Esophagus muscularis mucosa (tissue), 4 donors: Measurements from ENCODE around the gene PCGF1. TPM values are rescaled to one million over a fixed set of nuclear protein-coding genes. Genes with fewer than 3 reads are reported as not detected.
A peak's percentile ranks its signal among the peaks of the same experiment; 100 is the strongest.

Experiments
- DNase-seq: peaks from one replicate; pipeline ENCODE4 v3.0.0-alpha.2; 2017; ENCODE audit errors: extremely low spot score
- H3K27ac ChIP-seq, 4 donors: fragments of 200-600 bp; sonication (generic); replicated peaks in 1 of 4; 1 replicate in 3 of 4; 2 replicates in 1 of 4; pipeline ENCODE4 v1.5.1; 2016 to 2019; ENCODE audit warnings: mild to moderate bottlenecking in 1 of 4
- H3K27me3 ChIP-seq, 4 donors: fragments of 200-600 bp; sonication (generic); one replicate each; pipeline versions ENCODE4 v1.5.1 to v1.6.0; 2016 to 2019
- H3K36me3 ChIP-seq, 4 donors: fragments of 200-600 bp; sonication (generic); one replicate each; pipeline ENCODE4 v1.5.1; 2016 to 2019
- H3K4me1 ChIP-seq, 4 donors: fragments of 200-600 bp; sonication (generic); one replicate each; pipeline ENCODE4 v1.5.1; 2016 to 2019
- H3K4me3 ChIP-seq, 4 donors: fragments of 200-600 bp; sonication (generic); 1 replicate in 2 of 4; 2 replicates in 2 of 4; pipeline ENCODE4 v1.5.1; 2016 to 2019; ENCODE audit warnings: mild to moderate bottlenecking in 4 of 4, moderate library complexity in 1 of 4
- H3K9me3 ChIP-seq, 4 donors: fragments of 200-600 bp; sonication (generic); 1 replicate in 3 of 4; 2 replicates in 1 of 4; pipeline ENCODE4 v1.5.1; 2016 to 2019
- EP300 ChIP-seq: sonication (generic); formaldehyde crosslinking; IDR thresholded peaks from one replicate; pipeline ENCODE4 v1.6.1; 2017; ENCODE audit warnings: antibody characterized with exemption
- POLR2A ChIP-seq: fragments of 450-650 bp; IDR thresholded peaks from one replicate; pipeline ENCODE4 v1.6.1; 2017; ENCODE audit warnings: antibody characterized with exemption, moderate library complexity, mild to moderate bottlenecking, low read depth
- POLR2AphosphoS5 ChIP-seq, 2 donors: sonication (generic); formaldehyde crosslinking; IDR thresholded peaks; one replicate each; pipeline ENCODE4 v1.6.1; 2017; ENCODE audit warnings: antibody characterized with exemption in 2 of 2
- WGBS: methylation state at CpG from one replicate; pipeline ENCODE4 v1.1.5; 2018; 5-methylcytosine and 5-hydroxymethylcytosine counted together
- intact Hi-C: fragments of 100-400 bp; cut with DNase I; formaldehyde crosslinking; loops from one replicate; pipeline ENCODE4 v1.15.1; 2023
- total RNA-seq, 4 donors: library from RNA; depleted of rRNA; stranded (reverse); fragments of >200 nt; gene quantifications; one replicate each; pipeline versions ENCODE4 v1.1.0 to v1.2.1, GENCODE V29; 2016
- TF ChIP-seq, protein P1 (sequence below), 3 experiments: fragments of 200-600 bp in 2 of 3; fragments of 450-650 bp in 1 of 3; sonication (generic) in 2 of 3; IDR thresholded peaks; one replicate each; pipeline ENCODE4 v1.5.1; 2017 to 2019; ENCODE audit warnings: antibody characterized with exemption in 3 of 3, mild to moderate bottlenecking in 2 of 3, moderate library complexity in 1 of 3

Gene PCGF1
- total RNA-seq, 4 donors from 2014 or later: 11.3 to 14.1 (median 12.7) TPM

DNA sequence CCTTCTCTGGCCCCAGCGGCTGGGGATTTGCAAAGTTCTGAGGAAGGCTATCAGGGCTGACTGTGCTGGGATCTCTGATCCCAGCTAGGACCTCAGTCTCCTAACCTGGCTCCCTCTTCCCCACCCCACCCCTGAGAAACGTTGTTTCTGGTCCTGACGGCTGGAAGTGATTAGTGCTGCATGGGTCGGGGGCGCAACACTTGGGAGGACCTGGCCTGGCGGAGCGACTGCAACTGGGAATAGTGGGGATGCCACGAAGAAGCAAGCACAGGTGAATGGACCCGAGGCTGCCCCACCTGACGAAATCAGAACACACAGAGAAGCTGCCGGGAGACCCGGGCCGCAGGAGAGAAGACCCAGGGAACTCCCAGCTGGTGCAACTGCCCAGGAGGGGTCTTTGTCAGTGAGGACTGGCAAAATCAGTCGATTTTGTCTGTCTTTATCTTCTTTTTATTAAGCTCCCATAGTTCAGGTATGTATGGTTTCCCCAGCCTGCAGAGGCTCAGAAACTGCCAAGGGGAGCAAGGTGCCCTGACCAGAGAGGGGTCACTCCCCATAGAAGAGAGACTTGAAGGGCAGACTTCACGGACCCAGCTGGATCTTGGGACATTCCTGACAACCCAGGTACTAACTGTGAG is 7.4 kb downstream of the PCGF1 start:
- no peak for DNase-seq

DNA sequence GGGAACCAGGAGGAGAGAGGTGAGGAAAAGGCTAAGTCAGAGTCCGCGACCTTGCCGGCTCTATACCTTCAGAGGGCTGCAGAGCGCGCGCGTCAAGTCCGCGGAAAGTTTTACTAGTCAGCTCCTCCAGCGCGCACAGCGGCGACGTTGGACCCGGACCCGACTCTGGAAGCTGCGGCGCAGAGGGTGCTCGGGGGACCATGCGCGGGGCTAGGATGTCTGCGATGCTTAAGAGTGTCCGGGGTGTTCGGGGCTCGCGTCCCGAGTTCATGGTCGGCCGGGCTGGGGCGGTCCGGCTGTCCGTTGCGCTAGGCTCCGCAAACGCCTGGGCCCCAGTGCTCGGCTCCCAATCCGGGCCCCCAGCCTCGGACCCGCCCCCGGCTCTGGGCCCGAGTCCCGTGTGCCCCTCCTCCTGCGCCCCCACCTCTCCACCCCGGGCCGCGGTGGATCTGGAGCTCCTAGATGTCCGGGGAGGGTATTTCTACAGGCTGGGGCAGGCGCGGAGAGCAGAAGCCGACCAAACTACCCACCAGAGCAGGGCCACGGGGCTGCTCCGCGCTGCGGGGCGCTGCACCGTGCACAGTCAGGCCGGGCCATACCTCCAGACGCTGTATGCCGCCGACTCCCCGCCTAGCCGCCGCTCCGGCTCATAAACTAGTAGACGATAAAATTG is 8.1 kb downstream of the PCGF1 start, which contains the start of gene LBX2:
LBX2 (minus strand) TSS at position 337 of the 673 bp plus-strand sequence; CDS start at position 271, 66 bp downstream.
- no peaks in the 10 kb centered on the region for H3K9me3 ChIP-seq
- peak within 1 kb of the TSS; percentile 17 to 40 (median 38) for H3K4me3 ChIP-seq
- 2% methylated on average over 44 of the region's 65 CpGs for WGBS
- TF ChIP-seq POLR2A (no peak), POLR2AphosphoS5 (IDR thresholded peaks at IDR 0.05) (no peak)
- TF ChIP-seq, protein P1, sequence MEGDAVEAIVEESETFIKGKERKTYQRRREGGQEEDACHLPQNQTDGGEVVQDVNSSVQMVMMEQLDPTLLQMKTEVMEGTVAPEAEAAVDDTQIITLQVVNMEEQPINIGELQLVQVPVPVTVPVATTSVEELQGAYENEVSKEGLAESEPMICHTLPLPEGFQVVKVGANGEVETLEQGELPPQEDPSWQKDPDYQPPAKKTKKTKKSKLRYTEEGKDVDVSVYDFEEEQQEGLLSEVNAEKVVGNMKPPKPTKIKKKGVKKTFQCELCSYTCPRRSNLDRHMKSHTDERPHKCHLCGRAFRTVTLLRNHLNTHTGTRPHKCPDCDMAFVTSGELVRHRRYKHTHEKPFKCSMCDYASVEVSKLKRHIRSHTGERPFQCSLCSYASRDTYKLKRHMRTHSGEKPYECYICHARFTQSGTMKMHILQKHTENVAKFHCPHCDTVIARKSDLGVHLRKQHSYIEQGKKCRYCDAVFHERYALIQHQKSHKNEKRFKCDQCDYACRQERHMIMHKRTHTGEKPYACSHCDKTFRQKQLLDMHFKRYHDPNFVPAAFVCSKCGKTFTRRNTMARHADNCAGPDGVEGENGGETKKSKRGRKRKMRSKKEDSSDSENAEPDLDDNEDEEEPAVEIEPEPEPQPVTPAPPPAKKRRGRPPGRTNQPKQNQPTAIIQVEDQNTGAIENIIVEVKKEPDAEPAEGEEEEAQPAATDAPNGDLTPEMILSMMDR (IDR thresholded peaks at IDR 0.05): no peak
- peaks cover 0 to 4% (median 2%) of the 10 kb centered on the region in 4 donors for H3K36me3 ChIP-seq
- no peak within 1 kb of the TSS for H3K27ac ChIP-seq
- H3K4me1 ChIP-seq: peaks cover 35 to 53% (median 49%) of the 10 kb centered on the region in 4 donors
- H3K27me3 ChIP-seq: peaks cover 0 to 73% (median 51%) of the 10 kb centered on the region in 4 donors
- no peak for DNase-seq
- intact Hi-C loops: no loop called here

More for the DNA sequence above, 7.4 kb downstream of the PCGF1 start:
- Histone ChIP-seq H3K27me3 (peaks cover 0 to 80% (median 51%) of the 10 kb centered on the region in 4 donors), H3K36me3 (peaks cover 0 to 8% (median 6%) of the 10 kb centered on the region in 4 donors), H3K4me3 (no peak overlapping the region), H3K27ac (no peak overlapping the region), H3K4me1 (peaks cover 42 to 60% (median 53%) of the 10 kb centered on the region in 4 donors), H3K9me3 (no peaks in the 10 kb centered on the region)
- TF ChIP-seq POLR2A (no peak), EP300 (no peak), POLR2AphosphoS5 (IDR thresholded peaks at IDR 0.05) (no peak)
- TF ChIP-seq, protein P1 (IDR thresholded peaks at IDR 0.05): no peak
- WGBS: 50% methylated on average over 14 of the region's 15 CpGs
- intact Hi-C loops: no loop called here

DNA sequence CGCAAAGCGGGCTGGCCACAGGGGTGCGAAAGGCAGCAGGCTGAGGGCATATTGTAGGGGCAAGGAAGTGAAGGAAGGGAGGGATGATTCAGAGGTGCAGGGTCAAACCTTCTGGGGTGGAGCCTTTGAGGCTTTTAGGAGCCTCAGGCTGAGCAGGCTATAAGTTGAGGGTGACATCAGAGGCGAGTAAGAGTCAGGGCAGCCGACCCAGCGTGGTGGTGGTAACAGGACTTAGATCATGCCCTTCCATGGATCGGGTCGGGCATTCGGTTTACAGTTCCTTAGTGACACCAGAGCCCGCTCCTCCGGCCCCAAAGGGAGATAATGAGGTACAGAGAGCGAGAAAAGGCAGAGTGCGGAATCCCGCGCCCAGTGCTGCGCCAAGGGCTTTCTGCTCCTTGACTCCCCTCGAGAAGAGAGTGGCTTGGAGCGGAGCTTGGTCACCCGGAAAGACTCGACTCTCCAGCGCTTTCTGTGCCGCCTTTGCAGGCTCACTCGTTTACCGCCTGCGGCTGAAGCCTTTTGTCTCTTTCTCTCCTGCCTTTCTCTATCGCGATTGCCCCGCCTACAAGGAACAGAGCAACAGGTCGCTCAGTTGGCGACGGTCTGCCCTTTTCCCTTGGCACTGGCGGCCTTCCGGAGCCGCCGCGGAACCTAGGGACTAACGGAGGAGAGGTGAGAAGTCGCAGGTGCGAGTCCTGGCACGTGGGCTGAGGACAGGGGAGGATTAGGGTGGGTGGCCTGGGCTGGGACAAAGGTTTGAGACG is 8.8 kb downstream of the PCGF1 start:
- DNase-seq: no peak
- peaks cover 30 to 46% (median 43%) of the 10 kb centered on the region in 4 donors for H3K4me1 ChIP-seq
- no peak for TF ChIP-seq POLR2AphosphoS5 (IDR thresholded peaks at IDR 0.05)
- no peak for TF ChIP-seq POLR2A
- TF ChIP-seq, protein P1 (IDR thresholded peaks at IDR 0.05): no peak
- TF ChIP-seq EP300: no peak
- peaks cover 0 to 70% (median 51%) of the 10 kb centered on the region in 4 donors for H3K27me3 ChIP-seq
- 3% methylated on average over 29 of the region's 41 CpGs for WGBS
- H3K9me3 ChIP-seq: no peaks in the 10 kb centered on the region
- intact Hi-C loops: no loop called here
- H3K27ac ChIP-seq: no peak overlapping the region
- H3K36me3 ChIP-seq: peaks cover 0 to 10% (median 9%) of the 10 kb centered on the region in 4 donors
- H3K4me3 ChIP-seq: peak overlapping the region; percentile 31 to 40 (median 38)

DNA sequence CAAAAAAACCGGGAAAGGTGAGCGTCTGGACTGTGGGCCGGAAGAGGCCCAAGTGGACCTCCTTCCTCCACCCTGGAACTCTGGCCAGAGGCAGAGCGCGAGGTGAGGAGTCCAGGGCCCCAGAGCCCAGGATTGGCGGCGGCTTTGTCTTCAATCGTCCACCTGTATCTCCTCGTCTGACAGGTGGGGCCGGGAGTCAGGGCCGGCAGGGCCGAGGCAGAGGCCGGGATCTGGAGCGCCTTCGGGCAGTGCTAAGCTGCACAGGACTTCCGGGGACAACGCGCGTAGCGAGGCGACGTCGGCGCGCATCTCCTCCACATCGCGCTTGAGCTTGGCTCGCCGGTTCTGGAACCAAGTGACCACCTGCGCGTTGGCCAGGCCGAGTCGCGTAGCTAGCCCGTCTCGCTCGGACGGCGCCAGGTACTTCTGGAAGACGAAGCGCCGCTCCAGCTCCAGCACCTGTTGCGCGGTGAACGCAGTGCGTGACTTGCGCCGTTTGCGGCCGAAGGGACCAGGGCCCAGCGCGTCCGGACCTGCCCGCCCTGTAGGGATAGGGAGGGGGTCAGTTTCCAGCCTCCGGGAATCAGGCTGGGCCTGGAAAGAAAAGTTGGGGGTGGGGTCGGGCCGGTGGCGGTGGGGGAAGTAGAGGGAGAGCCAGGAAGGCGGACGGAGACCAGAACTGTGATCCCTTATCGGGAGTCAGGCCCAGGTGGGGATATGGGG is 9.6 kb downstream of the PCGF1 start:
- peak in 1 of 2 donors; percentile 38 for TF ChIP-seq POLR2AphosphoS5 (IDR thresholded peaks at IDR 0.05)
- no peak for TF ChIP-seq POLR2A
- no peak for TF ChIP-seq EP300
- no peaks in the 10 kb centered on the region for H3K9me3 ChIP-seq
- peak overlapping the region; percentile 31 to 40 (median 38) for H3K4me3 ChIP-seq
- 3% methylated on average over 25 of the region's 61 CpGs for WGBS
- peaks cover 7 to 17% (median 17%) of the 10 kb centered on the region in 4 donors for H3K36me3 ChIP-seq
- H3K27ac ChIP-seq: no peak overlapping the region
- peaks cover 30 to 39% (median 36%) of the 10 kb centered on the region in 4 donors for H3K4me1 ChIP-seq
- peaks cover 0 to 62% (median 48%) of the 10 kb centered on the region in 4 donors for H3K27me3 ChIP-seq
- intact Hi-C loops: no loop called here
- DNase-seq: no peak
